Sigmoid colon (tissue), 4 donors: Measurements from ENCODE around the gene POLD1.

Experiments used
- CTCF ChIP-seq, 4 experiments: fragments of 450-650 bp in 3 of 4; fragments of 200-600 bp in 1 of 4; IDR thresholded peaks; one replicate each; pipeline ENCODE4 v1.5.1; 2016 to 2019; ENCODE audit warnings: antibody characterized with exemption in 4 of 4, mild to moderate bottlenecking in 3 of 4, moderate library complexity in 2 of 4
- POLR2A ChIP-seq, 2 donors: fragments of 450-650 bp; IDR thresholded peaks; one replicate each; pipeline ENCODE4 v1.6.1; 2016; ENCODE audit warnings: antibody characterized with exemption in 2 of 2, mild to moderate bottlenecking in 2 of 2, moderate library complexity in 2 of 2
- POLR2AphosphoS5 ChIP-seq, 4 donors: sonication (generic); formaldehyde crosslinking; IDR thresholded peaks; one replicate each; pipeline ENCODE4 v1.6.1; 2017; ENCODE audit warnings: antibody characterized with exemption in 4 of 4

GRCh38 chr19:50352242-50352641 is 31.9 kb upstream of the POLD1 start:
- TF ChIP-seq CTCF (IDR thresholded peaks at IDR 0.05) (no peak), POLR2A (IDR thresholded peaks at IDR 0.05) (no peak), POLR2AphosphoS5 (IDR thresholded peaks at IDR 0.05) (no peak)
